Endometrial microvascular endothelial cells (primary cell): ENCODE measurements around the gene IER2. TPM values are rescaled to one million over a fixed set of nuclear protein-coding genes. Genes with fewer than 3 reads are reported as not detected.

ENCODE experiments used
- in situ Hi-C: cut with HindIII; loops from 2 replicates; pipeline ENCODE4 v1.10.0; 2017; ENCODE audit warnings: low sequenced_read_pairs, low pct_unique_long_range_greater_than_20kb; ENCODE audit errors: inconsistent ontology term
- total RNA-seq: library from RNA; depleted of rRNA; stranded (reverse); fragments of >200 nt; gene quantifications from one replicate; pipeline ENCODE4 v1.2.3, GENCODE V29; 2015; ENCODE audit errors: inconsistent ontology term

IER2 gene, protein sequence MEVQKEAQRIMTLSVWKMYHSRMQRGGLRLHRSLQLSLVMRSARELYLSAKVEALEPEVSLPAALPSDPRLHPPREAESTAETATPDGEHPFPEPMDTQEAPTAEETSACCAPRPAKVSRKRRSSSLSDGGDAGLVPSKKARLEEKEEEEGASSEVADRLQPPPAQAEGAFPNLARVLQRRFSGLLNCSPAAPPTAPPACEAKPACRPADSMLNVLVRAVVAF
- 93.7 TPM for total RNA-seq

DNA sequence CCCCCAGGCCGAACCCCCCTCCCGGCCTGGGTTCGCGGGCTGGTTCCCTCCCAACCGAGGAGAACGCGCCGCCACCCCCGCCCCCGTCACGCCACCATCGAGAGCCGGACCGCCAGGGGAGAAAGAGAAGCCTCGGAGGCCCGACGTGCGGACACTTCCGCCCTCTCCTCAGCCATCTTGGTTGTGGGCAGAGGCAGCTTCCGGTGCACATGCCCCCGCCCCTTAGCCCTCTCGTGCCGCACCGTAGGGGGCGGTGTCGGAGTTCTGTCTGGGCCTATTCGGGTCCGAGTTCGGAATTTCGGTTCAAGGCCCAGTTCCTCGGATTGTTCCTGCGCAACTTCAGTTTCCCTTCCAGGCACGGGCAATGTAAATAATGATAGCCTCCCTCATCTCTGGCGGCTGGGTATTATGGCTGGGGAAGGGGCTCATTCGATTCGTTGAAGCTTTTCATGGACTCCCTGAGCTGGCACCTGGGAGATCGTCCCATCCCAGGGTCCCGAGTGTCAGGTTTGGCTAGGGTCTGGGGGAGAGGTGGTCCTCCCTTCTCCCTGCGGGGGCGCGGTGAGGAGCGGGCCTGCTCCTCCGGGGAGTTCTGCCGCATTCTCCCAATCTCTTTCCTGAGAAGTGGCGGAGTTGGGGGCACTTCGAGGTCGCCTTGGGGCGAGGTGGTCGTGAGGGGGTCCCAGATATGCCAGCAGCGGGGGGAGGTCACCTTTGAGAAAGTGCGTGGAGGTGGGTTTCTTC lies at the start of gene IER2, which contains the start of gene STX10:
Gene IER2, plus strand, starts transcription at position 225 of the 744 bp plus-strand sequence. CDS start 2,776 bp downstream, outside the sequence.
Gene STX10, minus strand, starts transcription at position 189 of the 744 bp plus-strand sequence. CDS start 202 bp downstream, outside the sequence.
- in situ Hi-C loops = no loop called here

DNA sequence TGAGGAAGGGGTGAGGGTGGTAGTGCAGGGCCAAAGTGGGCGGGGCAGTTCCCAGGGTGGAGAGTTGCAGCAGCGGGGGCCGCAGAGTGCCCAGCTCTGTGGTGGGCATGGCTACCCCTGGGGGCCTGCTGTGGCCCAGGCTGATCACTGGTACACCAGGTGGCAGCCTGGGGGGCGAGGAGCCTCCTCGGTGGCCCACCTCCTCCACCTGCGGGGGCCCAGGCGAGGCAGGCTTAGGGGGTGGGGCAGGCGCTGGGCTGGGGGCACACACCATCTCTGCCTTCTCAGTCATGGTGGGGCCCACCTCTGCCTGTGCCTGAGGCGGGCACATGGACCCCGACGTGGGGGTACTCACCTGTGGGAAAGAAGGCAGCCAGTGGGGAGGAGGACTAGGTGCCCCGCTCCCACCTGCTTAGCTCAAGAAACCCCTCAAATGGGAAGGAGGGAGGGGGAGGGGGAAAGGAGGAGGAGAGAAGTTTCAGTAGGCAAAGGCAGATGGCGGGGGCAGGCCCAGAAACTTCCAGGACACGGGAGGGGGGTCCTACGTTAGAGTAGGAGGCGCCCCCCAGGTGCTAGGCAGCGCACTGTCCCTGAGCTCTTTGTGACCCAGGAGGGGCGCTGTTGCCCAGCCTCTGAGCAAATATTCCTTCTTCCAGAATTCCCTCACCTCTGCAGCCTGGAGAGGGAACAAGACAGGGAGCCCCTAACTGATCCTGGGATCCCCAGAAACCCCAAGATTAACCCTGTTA lies 49.2 kb upstream of the IER2 start:
- in situ Hi-C loops = no loop called here

DNA sequence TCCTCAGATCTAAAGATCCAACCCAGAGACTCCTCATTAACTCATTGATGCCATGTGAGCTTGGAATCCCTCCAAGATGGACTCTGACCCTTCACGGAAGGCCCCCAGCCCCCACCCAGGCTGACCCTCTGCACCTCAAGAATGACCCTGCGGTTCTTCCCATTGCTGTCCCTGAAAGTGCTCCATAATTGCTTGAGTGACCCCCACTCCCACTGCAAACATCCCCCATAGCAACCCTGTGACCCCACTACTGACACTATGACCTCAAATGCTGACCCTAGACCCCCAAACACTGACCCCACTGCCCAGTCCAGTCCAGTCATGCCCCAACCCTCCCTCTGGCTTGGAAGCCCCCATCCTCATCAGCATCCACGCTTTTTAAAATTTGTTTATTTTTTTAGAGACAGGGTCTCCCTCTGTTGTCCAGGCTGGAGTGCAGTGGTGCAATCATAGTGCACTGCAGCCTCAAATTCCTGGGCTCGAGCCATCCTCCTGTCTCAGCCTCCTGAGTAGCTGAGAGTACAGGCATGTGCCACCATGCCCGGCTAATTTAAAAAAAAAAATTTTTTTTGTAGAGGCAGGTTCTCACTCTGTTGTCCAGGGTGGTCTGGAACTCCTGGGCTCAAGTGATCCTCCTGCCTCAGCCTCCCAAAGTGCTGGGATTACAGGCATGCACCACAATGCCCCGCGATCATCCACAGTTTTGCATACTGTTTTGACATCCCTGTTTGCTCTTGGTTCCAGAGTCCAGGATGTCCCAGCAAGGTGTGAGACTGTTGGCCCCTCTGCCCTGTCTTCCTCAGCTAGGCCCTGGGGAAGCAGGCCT lies 48.4 kb upstream of the IER2 start:
- in situ Hi-C loops = no loop called here

DNA sequence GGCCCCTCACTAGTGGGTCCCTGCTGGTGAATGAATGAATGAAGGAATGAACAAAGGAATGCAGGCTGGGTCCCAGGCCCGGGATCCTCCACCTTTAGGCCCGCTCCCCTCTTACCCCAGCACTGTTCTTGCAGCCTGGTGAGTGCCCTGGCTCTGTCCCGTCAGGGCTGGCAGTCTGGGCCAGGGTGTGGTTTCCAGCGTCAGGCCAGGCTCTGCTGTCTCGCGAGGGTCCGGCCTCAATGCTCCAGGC lies 47.9 kb upstream of the IER2 start:
- in situ Hi-C loops = no loop called here

DNA sequence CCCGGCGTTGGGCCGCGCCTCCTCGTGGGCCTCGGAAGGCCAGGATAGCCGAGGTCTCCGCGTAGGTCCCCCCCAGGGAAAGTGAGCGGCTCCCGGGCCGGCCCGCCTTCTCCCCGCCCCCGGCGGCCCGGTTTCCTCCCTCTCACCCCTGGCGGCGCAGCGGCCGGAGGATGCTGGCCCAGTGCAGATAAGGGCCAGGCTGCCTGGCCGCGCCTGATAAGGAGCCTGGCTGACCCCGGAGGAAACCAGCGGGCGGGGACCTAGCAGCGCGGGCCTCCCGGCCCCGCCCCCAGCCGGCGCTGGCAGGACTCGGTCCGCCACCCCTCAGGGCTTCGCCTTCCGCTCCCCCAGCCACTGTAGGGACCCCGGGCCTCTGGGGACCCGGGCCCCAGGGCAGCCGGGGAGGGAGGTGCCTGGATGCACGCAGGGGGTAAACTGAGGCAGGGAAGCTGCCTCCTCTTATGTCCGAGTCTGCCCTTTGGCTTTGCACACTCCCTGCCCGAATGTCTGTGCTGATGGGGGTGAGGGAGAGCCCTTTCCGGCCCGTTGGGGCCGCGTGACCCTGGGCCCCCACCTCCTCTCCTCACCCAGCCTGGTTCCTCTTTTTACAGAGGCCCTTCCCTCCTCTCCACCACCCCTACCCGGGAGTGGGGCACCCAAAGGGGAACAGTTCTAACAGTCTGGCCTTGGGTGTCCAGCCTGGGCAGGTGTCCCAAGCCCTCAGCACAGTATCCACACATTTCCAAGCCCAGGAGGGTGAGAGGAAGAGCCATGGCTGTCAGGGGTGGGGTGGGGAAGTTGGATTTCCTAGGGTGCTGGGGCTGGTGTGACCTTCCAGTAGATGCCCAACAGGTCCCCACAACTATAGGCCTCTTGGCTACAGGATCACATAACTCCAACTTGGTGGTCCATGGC lies 47.3 kb upstream of the IER2 start, which contains the start of gene LYL1:
Gene LYL1, minus strand, starts transcription at position 193 of the 915 bp plus-strand sequence. CDS start 1,687 bp downstream, outside the sequence.
- in situ Hi-C loops = no loop called here

DNA sequence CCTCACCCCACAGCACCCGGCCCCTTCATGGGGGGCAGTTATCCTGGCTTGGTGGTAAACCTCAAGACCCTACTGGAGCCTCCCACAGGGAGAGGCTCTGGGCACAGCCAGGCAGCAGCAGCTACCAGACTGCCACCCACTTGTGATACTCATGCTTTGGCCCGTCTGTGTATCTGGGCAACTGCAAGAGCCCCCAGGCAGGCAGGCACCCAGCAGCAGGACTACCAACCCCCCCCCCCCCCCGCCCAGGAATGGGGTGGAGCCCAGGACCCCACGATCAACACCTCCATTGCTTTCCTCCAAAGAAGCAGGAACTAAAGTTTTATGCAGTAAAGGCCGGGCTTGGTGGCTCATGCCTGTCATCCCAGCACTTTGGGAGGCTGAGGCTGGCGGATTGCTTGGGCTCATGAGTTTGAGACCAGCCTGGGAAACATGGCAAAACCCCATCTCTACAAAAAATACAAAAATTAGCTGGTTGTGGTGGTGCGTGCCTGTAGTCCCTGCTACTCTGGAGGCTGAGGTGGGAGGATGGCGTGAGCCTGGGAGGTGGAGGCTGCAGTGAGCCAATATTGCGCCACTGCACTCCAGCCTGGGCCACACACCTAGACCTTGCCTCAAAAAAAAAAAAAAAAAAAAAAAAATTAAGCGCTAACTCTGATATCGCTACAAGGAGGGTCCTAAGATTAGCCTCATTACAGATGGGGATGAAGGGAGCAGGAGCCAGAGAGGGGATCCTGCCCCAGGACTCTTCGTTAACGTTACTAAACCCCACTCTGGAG lies 46.4 kb upstream of the IER2 start:
- in situ Hi-C loops = no loop called here

DNA sequence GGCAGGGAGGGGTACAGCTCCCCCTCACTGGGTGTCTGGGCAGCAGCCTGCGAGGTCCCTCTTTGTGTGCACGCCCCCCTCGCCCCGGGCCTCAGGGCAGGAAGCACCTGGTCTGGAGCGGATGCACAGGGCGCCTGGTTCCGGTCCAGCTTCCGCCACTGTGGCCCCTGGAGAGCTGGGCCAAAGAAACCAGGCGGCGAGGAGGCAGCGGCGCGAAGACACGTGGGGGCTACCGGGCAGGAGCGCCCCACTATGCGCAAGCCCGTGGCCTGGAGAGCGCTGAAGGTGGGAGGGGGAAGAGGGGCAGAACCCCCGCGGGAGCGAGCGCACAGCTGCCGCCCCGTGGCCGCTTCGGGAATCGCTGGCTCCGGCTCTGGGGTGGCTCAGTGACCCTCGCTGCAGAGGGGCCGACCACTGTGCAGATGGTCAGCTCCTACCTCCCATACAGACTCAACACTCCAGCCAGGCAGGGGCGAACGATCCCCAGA lies 45.8 kb upstream of the IER2 start:
- in situ Hi-C loops = no loop called here

DNA sequence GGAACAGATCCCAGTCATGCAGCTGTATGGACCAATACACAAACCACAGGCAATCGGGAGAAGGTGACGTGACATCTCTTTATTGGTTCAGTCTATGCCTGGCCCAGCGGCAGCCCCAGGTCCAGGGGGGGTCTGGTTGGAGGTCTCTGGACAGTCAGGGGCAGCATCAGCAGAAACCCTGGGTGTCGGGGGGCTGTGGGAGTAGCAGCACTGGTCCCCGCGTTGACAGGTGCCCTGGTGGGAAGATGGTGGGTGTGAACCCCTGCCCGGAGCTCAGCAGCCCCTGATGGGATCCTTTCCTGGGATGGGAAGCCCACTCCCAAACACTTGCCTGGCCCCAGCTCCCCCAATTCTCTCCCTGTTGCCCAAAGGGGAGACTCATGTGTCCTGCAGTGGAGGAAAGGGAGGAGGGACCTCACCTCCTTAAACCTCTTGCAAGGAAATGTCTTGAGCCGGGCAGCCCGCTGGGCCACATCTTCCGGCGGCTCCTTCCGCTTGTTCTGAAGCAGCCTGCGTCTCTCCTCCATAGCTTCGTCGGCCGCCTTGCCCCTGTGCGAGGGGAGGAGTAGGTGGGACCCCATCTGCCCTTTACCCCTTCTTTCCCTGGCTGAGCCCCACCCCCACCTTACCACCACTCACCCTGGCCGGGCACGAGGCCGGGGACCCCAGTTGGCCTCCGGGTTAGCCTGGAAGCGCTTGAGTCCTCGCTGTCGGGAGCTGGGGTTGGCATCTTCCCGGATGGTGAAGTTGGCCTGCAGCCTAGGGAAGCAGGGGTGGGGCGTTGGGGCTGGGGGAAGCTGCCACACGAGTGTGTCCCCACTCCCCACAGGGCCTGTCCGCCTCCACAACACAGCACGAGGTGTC lies 45.1 kb upstream of the IER2 start:
- in situ Hi-C loops = no loop called here

DNA sequence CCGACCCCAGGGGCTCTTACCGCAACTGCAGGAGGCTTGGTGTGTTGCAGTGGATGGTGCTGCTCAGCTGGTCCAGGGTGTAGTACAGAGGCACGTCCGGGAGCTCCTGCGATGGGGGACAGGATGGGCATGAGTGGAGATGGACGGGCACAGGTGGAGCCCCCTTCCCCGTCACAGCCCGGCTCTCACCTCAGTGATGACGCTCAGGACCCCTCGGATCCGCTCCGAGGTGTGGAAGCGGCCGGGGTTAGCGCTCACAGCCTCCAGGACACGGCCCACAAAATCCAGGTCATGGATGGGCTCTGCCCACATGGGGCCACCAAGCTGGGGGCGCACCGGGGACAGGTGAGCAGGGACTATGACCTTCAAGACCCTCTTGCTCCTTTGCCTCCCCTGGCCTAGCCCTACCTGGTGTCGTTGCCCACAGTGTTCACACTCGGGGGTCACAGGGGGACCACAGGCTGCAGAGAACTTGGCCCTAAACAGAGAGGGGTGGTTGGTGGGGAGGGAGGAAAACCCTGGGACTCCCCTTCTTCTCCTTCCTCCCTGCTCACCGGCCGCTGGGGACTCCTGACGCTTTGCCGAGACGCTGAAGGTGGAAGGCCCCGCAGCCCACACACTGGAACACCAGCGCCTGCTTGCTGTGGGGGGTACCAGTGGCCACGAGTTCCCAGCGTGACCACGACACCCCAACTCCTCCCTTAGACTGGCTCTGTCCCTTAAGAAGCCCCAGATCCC lies 40.7 kb upstream of the IER2 start:
- in situ Hi-C loops = no loop called here

DNA sequence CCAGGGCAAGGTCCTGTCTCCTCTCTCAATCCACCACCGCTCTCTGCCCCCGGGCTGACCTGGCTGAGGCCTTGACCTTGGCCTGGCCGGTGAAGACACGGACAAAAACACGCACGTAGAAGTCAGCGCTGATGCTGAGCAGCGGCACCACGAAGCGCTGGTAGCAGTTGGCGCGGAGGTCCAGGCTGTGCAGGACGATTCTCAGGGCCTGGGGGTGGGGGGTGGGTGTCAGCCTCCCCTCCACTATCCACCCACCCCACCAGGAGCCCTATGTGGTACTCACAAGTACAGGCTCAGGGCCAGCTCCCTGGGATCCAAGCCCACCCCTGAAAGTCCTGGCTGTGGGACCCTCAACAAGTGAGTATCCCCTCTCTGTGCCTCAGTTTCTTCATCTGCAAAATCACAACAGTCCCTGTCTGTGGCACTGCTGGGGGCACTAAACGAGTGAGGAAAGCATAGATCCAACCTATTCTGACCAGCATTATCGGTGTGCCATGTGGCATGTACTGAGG lies 40.1 kb upstream of the IER2 start:
- in situ Hi-C loops = no loop called here

DNA sequence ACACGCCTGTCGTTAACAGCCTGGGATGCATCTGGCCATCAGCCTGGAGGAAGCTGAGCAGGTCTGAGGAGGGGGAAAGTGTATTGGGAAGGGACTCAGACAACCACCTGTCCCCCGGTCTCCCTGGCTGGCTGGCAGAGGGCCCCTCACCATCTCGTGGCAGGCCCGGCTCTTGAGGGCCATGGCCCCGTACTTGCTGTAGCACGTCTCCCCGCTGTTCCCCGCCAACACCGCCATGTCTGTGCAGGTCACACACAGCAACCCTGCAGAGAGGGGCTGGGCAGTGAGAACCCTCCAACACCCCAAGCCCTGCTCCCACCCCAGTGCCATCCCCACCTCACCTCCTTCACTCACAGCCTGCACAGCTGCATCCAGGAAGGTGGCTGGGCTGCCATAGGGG lies 37.7 kb upstream of the IER2 start:
- in situ Hi-C loops = no loop called here

DNA sequence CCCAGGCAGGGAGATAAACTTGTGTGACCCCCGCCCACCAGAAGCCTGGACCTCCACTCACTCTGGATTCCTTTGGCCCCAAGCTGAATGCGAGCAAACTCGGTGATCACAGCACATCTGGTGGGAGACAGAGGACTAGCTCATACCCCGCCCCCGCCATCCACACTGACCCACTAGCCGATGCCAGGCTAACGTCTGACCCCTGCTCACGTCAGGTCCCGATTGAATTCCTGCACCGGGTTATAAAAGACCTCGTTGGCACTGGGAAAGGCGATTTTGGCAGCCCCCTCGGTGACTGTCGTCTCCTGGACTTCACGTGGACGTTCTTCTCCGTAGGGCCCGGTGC lies 34.3 kb upstream of the IER2 start:
- in situ Hi-C loops = no loop called here

DNA sequence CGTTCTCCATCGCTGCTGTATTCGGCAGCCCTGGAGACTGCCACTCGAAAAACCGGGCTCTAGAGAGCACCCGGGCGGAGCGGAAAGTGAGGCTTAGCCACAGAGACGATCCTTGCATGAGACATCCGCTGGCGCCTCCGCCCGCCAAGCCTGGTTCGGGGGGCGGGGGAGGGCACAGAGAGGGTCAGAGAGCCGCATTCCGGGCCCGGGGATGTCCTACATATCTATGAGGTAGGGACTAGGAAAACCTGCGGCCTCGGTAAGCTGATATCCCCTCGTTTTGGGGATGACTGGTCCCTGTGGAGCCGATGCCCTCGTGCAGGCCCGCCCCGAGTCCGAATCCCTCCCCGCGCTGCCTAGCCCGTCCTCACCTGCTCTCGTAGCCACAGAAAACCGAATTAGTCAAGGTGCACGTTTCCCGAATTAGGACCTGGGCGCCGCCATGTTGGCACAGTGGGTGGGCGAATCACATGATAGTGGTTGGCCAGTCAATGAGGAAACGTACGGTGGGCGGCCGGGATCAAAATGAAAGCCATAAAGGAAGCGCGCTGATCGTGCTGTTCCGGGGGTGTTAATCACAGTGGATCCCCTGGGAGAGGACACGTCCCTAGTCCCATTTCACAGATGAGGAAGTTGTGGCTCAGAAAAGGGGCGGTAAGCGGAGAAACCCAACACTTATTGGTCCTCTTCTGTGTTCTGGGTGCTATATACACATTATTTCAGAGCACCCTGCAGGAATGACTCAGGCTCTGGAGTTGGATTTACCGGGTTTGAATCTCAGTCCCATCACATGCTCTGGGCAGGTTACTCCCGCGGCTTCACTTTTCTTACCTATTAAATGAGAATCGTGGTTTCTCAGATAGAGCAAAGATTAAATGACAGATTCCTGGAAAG lies 33.7 kb upstream of the IER2 start, which contains the start of gene TRMT1:
Gene TRMT1, minus strand, starts transcription at position 459 of the 894 bp plus-strand sequence. Its CDS starts 341 bp downstream, at position 118.
- in situ Hi-C loops = no loop called here

DNA sequence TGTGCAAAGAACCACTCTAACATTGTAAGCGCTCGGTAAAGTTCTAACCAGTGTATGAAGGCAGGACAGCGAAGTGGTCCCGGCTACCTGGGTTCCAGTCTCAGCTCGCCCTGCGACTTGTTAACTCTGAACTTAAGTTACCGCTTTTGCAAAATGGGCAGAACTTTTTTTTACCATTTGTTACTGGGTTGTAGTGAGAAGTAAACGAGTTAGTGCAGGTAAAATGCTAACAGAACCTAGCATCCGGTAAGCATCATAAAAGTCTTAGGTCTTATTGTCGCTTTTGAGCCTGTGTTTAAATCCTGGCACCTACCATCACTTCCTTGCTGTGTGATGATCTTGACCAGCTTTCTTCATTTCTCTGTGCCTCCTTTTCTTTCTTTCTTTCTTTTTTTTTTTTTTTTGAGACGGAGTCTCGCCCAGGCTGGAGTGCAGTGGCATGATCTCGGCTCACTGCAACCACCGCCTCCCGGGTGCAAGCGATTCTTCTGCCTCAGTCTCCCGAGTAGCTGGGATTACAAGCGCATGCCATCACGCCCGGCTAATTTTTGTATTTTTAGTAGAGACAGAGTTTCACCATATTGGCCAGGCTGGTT lies 32.9 kb upstream of the IER2 start:
- in situ Hi-C loops = no loop called here
